ENCODE data around the gene ZBTB43.

ZBTB43 gene

GRCh38 chr9:126862104-126862761 is 57.4 kb downstream of the ZBTB43 start:
- H3K4me3 ChIP-seq (ENCODE audit: low read length), result peak overlapping the region; percentile 74
- TF ChIP-seq CTCF (conservative IDR thresholded peaks at IDR 0.05; ENCODE audit: low read depth, low read length), result no peak
- no peak for DNase-seq (ENCODE audit: low read depth)

- DNase-seq (ENCODE audit: low read depth), result no peak
- no peak overlapping the region for H3K4me3 ChIP-seq (ENCODE audit: low read length)
- no peak for TF ChIP-seq CTCF (conservative IDR thresholded peaks at IDR 0.05; ENCODE audit: low read depth, low read length)
These were observed 59.9 kb downstream of the ZBTB43 start for GRCh38 chr9:126864771-126865170.

GRCh38 chr9:126869368-126869767 is 64.5 kb downstream of the ZBTB43 start:
- no peak for DNase-seq (ENCODE audit: low read depth)
- no peak overlapping the region for H3K4me3 ChIP-seq (ENCODE audit: low read length)
- TF ChIP-seq CTCF (conservative IDR thresholded peaks at IDR 0.05; ENCODE audit: low read depth, low read length), result no peak

GRCh38 chr9:126872516-126872915 is 67.7 kb downstream of the ZBTB43 start:
- DNase-seq (ENCODE audit: low read depth), result no peak
- no peak overlapping the region for H3K4me3 ChIP-seq (ENCODE audit: low read length)
- TF ChIP-seq CTCF (conservative IDR thresholded peaks at IDR 0.05; ENCODE audit: low read depth, low read length), result no peak

GRCh38 chr9:126874546-126875314 is 69.9 kb downstream of the ZBTB43 start:
- DNase-seq (ENCODE audit: low read depth), result no peak
- TF ChIP-seq CTCF (conservative IDR thresholded peaks at IDR 0.05; ENCODE audit: low read depth, low read length), result no peak
- H3K4me3 ChIP-seq (ENCODE audit: low read length), result no peak overlapping the region

GRCh38 chr9:126875756-126876510 is 71.1 kb downstream of the ZBTB43 start:
- no peak overlapping the region for H3K4me3 ChIP-seq (ENCODE audit: low read length)
- TF ChIP-seq CTCF (conservative IDR thresholded peaks at IDR 0.05; ENCODE audit: low read depth, low read length), result no peak
- no peak for DNase-seq (ENCODE audit: low read depth)

Data from retinal pigment epithelial cell (primary cell).